H1 (cell line): Measurements from ENCODE around the gene ZNF385B. TPM values are rescaled to one million over a fixed set of nuclear protein-coding genes. Genes with fewer than 3 reads are reported as not detected.

Experiments
- CTCF ChIA-PET: fragments of 300-600 bp; sonication (Branson Sonifier 250); formaldehyde crosslinking; loops from one replicate; lab custom pipeline; 2021; ENCODE audit not compliant: partially characterized antibody; lab: Charles Lee
- POLR2A ChIA-PET: fragments of 300-600 bp; sonication (Branson Sonifier 250); formaldehyde crosslinking; loops from one replicate; lab custom pipeline; 2021; ENCODE audit warnings: inconsistent platforms; ENCODE audit not compliant: partially characterized antibody; lab: Charles Lee
- DNase-seq, 2 experiments: peaks; one replicate each; pipeline versions ENCODE4 v3.0.0 to v3.0.0-alpha.2; 2010 to 2022; ENCODE audit warnings: low spot score in 2 of 2, low read depth in 1 of 2, mixed read lengths in 1 of 2
- FAIRE-seq: peaks from 2 replicates; lab custom pipeline; 2011; peaks lifted over from hg19 to GRCh38; lab: Jason Lieb, UNC
- H2AFZ ChIP-seq: 2 replicates; pipeline ENCODE4 v1.8.1; 2012; ENCODE audit warnings: low read length, inconsistent platforms
- H2AK5ac ChIP-seq: 2 replicates; pipeline ENCODE4 v1.6.1; 2013; ENCODE audit warnings: low read depth, low read length
- H2BK120ac ChIP-seq: replicated peaks from 2 replicates; pipeline ENCODE3; 2013; ENCODE audit warnings: low read depth, low read length, inconsistent platforms
- H2BK12ac ChIP-seq: 2 replicates; pipeline ENCODE4 v1.6.1; 2013; ENCODE audit warnings: low read depth, low read length
- H2BK15ac ChIP-seq: 2 replicates; pipeline ENCODE4 v1.6.1; 2013; ENCODE audit warnings: low read length
- H2BK20ac ChIP-seq: 2 replicates; pipeline ENCODE4 v1.6.1; 2013; ENCODE audit warnings: low read length
- H2BK5ac ChIP-seq: 2 replicates; pipeline ENCODE4 v1.6.1; 2013; ENCODE audit warnings: low read depth, low read length
- H3K14ac ChIP-seq: 2 replicates; pipeline ENCODE4 v1.6.1; 2013; ENCODE audit warnings: inconsistent platforms; ENCODE audit not compliant: insufficient read length
- H3K18ac ChIP-seq: 2 replicates; pipeline ENCODE4 v1.6.1; 2013; ENCODE audit warnings: low read length; ENCODE audit errors: extremely low read depth
- H3K23ac ChIP-seq: 2 replicates; pipeline ENCODE4 v1.6.1; 2013; ENCODE audit warnings: inconsistent platforms; ENCODE audit not compliant: insufficient read length
- H3K23me2 ChIP-seq: 2 replicates; pipeline ENCODE4 v1.6.1; 2013; ENCODE audit warnings: low read depth, low read length
- H3K27ac ChIP-seq: 2 replicates; pipeline ENCODE4 v1.6.1; 2011; ENCODE audit warnings: low read depth, low read length, inconsistent platforms
- H3K27me3 ChIP-seq, 4 experiments: replicated peaks in 1 of 4; 1 replicate in 1 of 4; 2 replicates in 3 of 4; pipeline versions ENCODE4 v1.6.1 to v1.8.1; 2011 to 2013; ENCODE audit warnings: low read length in 3 of 4, mild to moderate bottlenecking in 3 of 4, inconsistent platforms in 2 of 4, mixed read lengths in 2 of 4, moderate library complexity in 1 of 4; ENCODE audit not compliant: control insufficient read depth in 3 of 4, insufficient read depth in 3 of 4; ENCODE audit errors: extremely low read depth in 1 of 4
- H3K36me3 ChIP-seq, 4 experiments: 2 replicates each; pipeline versions ENCODE4 v1.6.1 to v1.8.1; 2011 to 2013; ENCODE audit warnings: mild to moderate bottlenecking in 4 of 4, low read length in 3 of 4, moderate library complexity in 2 of 4, control low read depth in 1 of 4, inconsistent platforms in 1 of 4; ENCODE audit not compliant: insufficient read depth in 4 of 4, control insufficient read depth in 2 of 4
- H3K4ac ChIP-seq: replicated peaks from 2 replicates; pipeline ENCODE3; 2013; ENCODE audit warnings: low read length, low read depth, mixed read lengths, inconsistent platforms; ENCODE audit not compliant: insufficient read length
- H3K4me1 ChIP-seq, 4 experiments: replicated peaks in 1 of 4; 1 replicate in 1 of 4; 2 replicates in 3 of 4; pipeline versions ENCODE4 v1.6.1 to v1.8.1; 2011 to 2013; ENCODE audit warnings: low read length in 3 of 4, inconsistent platforms in 2 of 4, mixed read lengths in 1 of 4; ENCODE audit not compliant: insufficient read depth in 4 of 4, control insufficient read depth in 3 of 4
- H3K4me2 ChIP-seq, 2 experiments: 2 replicates each; pipeline versions ENCODE4 v1.6.1 to v1.8.1; 2011 to 2013; ENCODE audit warnings: low read depth in 2 of 2, low read length in 2 of 2, control low read depth in 1 of 2, inconsistent platforms in 1 of 2, mild to moderate bottlenecking in 1 of 2; ENCODE audit not compliant: insufficient read depth in 1 of 2
- H3K4me3 ChIP-seq, 4 experiments: fragments of 200-600, 300-600 bp in 1 of 4; sonication (generic), shearing (Covaris generic), sonication (Bioruptor Twin) in 1 of 4; 2 replicates each; pipeline versions ENCODE4 v1.5.1 to v1.8.1; 2011 to 2016; ENCODE audit warnings: low read length in 4 of 4, low read depth in 3 of 4, control low read depth in 2 of 4, inconsistent platforms in 2 of 4, mild to moderate bottlenecking in 2 of 4, mixed read lengths in 1 of 4, moderate library complexity in 1 of 4; ENCODE audit not compliant: insufficient read depth in 2 of 4; ENCODE audit errors: extremely low read depth in 1 of 4
- H3K56ac ChIP-seq: replicated peaks from 2 replicates; pipeline ENCODE3; 2013; ENCODE audit warnings: low read depth, mild to moderate bottlenecking, mixed read lengths, low read length, inconsistent platforms; ENCODE audit not compliant: insufficient read length
- H3K79me1 ChIP-seq: 2 replicates; pipeline ENCODE4 v1.6.1; 2013; ENCODE audit warnings: low read depth, low read length, control low read depth
- H3K79me2 ChIP-seq, 2 experiments: 2 replicates each; pipeline versions ENCODE4 v1.6.1 to v1.8.1; 2012 to 2013; ENCODE audit warnings: low read length in 2 of 2, mild to moderate bottlenecking in 2 of 2, inconsistent platforms in 1 of 2; ENCODE audit not compliant: insufficient read depth in 2 of 2, control insufficient read depth in 1 of 2
- H3K9ac ChIP-seq, 4 experiments: replicated peaks in 1 of 4; 1 replicate in 1 of 4; 2 replicates in 3 of 4; pipeline versions ENCODE4 v1.6.1 to v1.8.1; 2011 to 2013; ENCODE audit warnings: low read depth in 3 of 4, low read length in 3 of 4, control low read depth in 2 of 4, mild to moderate bottlenecking in 2 of 4, moderate library complexity in 2 of 4, inconsistent platforms in 1 of 4; ENCODE audit errors: extremely low read depth in 1 of 4
- H3K9me3 ChIP-seq, 2 experiments: 2 replicates each; pipeline versions ENCODE4 v1.6.1 to v1.8.1; 2012 to 2013; ENCODE audit warnings: mild to moderate bottlenecking in 2 of 2, moderate library complexity in 2 of 2, control low read depth in 1 of 2, inconsistent platforms in 1 of 2, low read depth in 1 of 2, low read length in 1 of 2, mixed read lengths in 1 of 2; ENCODE audit not compliant: insufficient read depth in 2 of 2
- H4K20me1 ChIP-seq, 2 experiments: replicated peaks in 1 of 2; 2 replicates each; pipeline versions ENCODE3 to v1.8.1; 2011 to 2013; ENCODE audit warnings: inconsistent platforms in 2 of 2, low read length in 2 of 2, mild to moderate bottlenecking in 1 of 2; ENCODE audit not compliant: insufficient read depth in 2 of 2, control insufficient read depth in 1 of 2
- H4K5ac ChIP-seq: 2 replicates; pipeline ENCODE4 v1.6.1; 2013; ENCODE audit warnings: low read length, low read depth, mixed read lengths, inconsistent platforms; ENCODE audit not compliant: insufficient read length
- H4K8ac ChIP-seq: 2 replicates; pipeline ENCODE4 v1.8.0; 2013; ENCODE audit warnings: mild to moderate bottlenecking, moderate library complexity, low read length, inconsistent platforms; ENCODE audit not compliant: insufficient read depth; ENCODE audit errors: extremely low read depth
- H4K91ac ChIP-seq: replicated peaks from 2 replicates; pipeline ENCODE3; 2013; ENCODE audit warnings: low read length, mixed read lengths, inconsistent platforms; ENCODE audit not compliant: insufficient read length
- ASH2L ChIP-seq: fragments of 200-600, 300-600 bp; sonication (generic); IDR thresholded peaks from one replicate; pipeline ENCODE4 v1.7.1; 2017; ENCODE audit warnings: low read length
- CREB1 ChIP-seq: IDR thresholded peaks from 2 replicates; pipeline ENCODE4 v1.6.1; 2012; ENCODE audit warnings: inconsistent platforms
- JUN ChIP-seq: IDR thresholded peaks from 2 replicates; pipeline ENCODE4 v1.6.1; 2011; ENCODE audit warnings: low read depth, mild to moderate bottlenecking, improper control_type of control experiment, low read length
- KDM1A ChIP-seq: fragments of 200-600, 300-600 bp; sonication (generic); IDR thresholded peaks from 2 replicates; pipeline ENCODE4 v1.7.1; 2016; ENCODE audit warnings: mild to moderate bottlenecking, low read length, borderline replicate concordance
- KDM4A ChIP-seq: IDR thresholded peaks from one replicate; pipeline ENCODE4 v1.7.1; 2012; ENCODE audit warnings: low read depth, mild to moderate bottlenecking, moderate library complexity, low read length, inconsistent platforms; ENCODE audit not compliant: severe bottlenecking
- WGBS, 2 experiments: shearing (Covaris generic) in 1 of 2; methylation state at CpG; one replicate each; pipeline versions ENCODE4 v1.1.6 to v1.1.7; 2013 to 2015; ENCODE audit warnings: low lambda C conversion rate in 2 of 2, mixed read lengths in 2 of 2, inconsistent platforms in 1 of 2, low coverage in 1 of 2, missing lambda C conversion rate in 1 of 2; ENCODE audit not compliant: insufficient replicate concordance in 2 of 2, insufficient coverage in 1 of 2, insufficient read length in 1 of 2; ENCODE audit errors: extremely low coverage in 1 of 2, missing lambda C conversion rate in 1 of 2; 5-methylcytosine and 5-hydroxymethylcytosine counted together
- polyA plus RNA-seq, 7 experiments: library from polyadenylated mRNA; depleted of rRNA in 3 of 7; stranded (reverse) in 5 of 7; unstranded in 2 of 7; fragments of >200 nt in 5 of 7; fragments of 200-250 nt in 2 of 7; gene quantifications; 1 replicate in 5 of 7; 2 replicates in 1 of 7; 4 replicates in 1 of 7; pipeline versions ENCODE4 v1.2.1 to v1.2.3, GENCODE V29; 2011 to 2013; ENCODE audit warnings: missing spikeins in 2 of 7, mixed read lengths in 2 of 7
- total RNA-seq: library from RNA; stranded (reverse); fragmentation: NEBNext Ultra II Directional; extraction: Animal tissue kit (Norgen Biotek cat#: 25700); gene quantifications from 2 replicates; pipeline ENCODE4 v1.2.1, GENCODE V29; 2021
- TF ChIP-seq, protein P1 (sequence below): IDR thresholded peaks from 2 replicates; pipeline ENCODE4 v1.6.1; 2011; ENCODE audit warnings: low read depth, mild to moderate bottlenecking, low read length; ENCODE audit not compliant: insufficient read depth

The ZNF385B gene
- total and polyA plus RNA-seq, 2 of the 8 experiments (the other 6 are each of a cell fraction or from before 2014, with no cell fraction given), result 1.1 to 3.7 TPM

DNA sequence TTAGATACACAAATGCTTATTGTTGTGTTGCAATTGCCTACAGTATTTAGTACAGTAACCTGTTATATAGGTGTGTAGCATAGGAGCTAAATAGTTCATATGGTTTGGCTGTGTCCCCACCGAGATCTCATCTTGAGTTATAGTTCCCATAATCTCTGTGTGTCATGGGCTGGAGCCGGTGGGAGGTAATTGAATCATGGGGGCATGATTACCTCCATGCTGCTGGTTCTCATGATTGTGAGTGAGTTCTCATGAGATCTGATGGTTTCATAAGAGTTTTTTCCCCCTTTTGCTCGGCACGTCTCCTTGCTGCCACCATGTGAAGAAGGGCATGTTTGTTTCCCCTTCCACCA, 406.3 kb downstream of the ZNF385B start:
- H3K36me3 ChIP-seq, result peaks cover 0 to 4% (median 0%) of the 10 kb centered on the region in 4 experiments; a peak in 1 of 8 replicates
- no peaks in the 10 kb centered on the region for H3K27me3 ChIP-seq
- no peak overlapping the region for H3K56ac ChIP-seq
- H4K5ac ChIP-seq, result no peak overlapping the region
- H3K23ac ChIP-seq, result no peak overlapping the region
- no peak overlapping the region for H4K8ac ChIP-seq
- H3K18ac ChIP-seq, result no peak overlapping the region
- H3K23me2 ChIP-seq, result no peaks in the 10 kb centered on the region
- H2BK12ac ChIP-seq, result no peak overlapping the region
- WGBS, 2 experiments, result 83% methylated on average over 4 of the region's 4 CpGs; no CpG with 5 or more reads in 1 of the 2 experiments
- no peaks in the 10 kb centered on the region for H3K79me2 ChIP-seq
- H4K20me1 ChIP-seq, result no peaks in the 10 kb centered on the region
- no peak overlapping the region for H2AFZ ChIP-seq
- H2BK120ac ChIP-seq, result no peak overlapping the region
- H2BK5ac ChIP-seq, result no peak overlapping the region
- no peak overlapping the region for H3K4ac ChIP-seq
- H3K9ac ChIP-seq, result no peak overlapping the region
- H3K79me1 ChIP-seq, result no peaks in the 10 kb centered on the region
- H3K4me3 ChIP-seq, result no peak overlapping the region
- H3K27ac ChIP-seq, result no peak overlapping the region
- DNase-seq, result no peak
- no peak overlapping the region for H4K91ac ChIP-seq
- no peak overlapping the region for H2BK20ac ChIP-seq
- CTCF ChIA-PET, result interaction anchor here (1.1 to 1.7 kb wide), 4 partner anchors 9 to 33 kb away, joined by 3 to 7 read pairs (median 4); no protein-coding TSS in a partner anchor
- no peaks in the 10 kb centered on the region for H3K4me1 ChIP-seq
- no peak overlapping the region for H2AK5ac ChIP-seq
- no peak overlapping the region for H3K14ac ChIP-seq
- no peak overlapping the region for H2BK15ac ChIP-seq
- H3K4me2 ChIP-seq, result no peak overlapping the region
- no peak for FAIRE-seq
- peaks cover 10 to 13% of the 10 kb centered on the region in 2 experiments; a peak in 3 of 4 replicates for H3K9me3 ChIP-seq
- TF ChIP-seq KDM4A (no peak), JUN (no peak), KDM1A (no peak), CREB1 (no peak), ASH2L (no peak)
- TF ChIP-seq, protein P1, sequence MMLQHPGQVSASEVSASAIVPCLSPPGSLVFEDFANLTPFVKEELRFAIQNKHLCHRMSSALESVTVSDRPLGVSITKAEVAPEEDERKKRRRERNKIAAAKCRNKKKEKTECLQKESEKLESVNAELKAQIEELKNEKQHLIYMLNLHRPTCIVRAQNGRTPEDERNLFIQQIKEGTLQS, result no peak
- POLR2A ChIA-PET, result interaction anchor here (0.9 kb wide), 1 partner anchor 12 kb away, joined by 3 read pairs; no protein-coding TSS in a partner anchor
